Tongue (tissue), 2 donors: ENCODE measurements around the gene NDEL1. TPM values are rescaled to one million over a fixed set of nuclear protein-coding genes. Genes with fewer than 3 reads are reported as not detected.

ENCODE experiments used
- DNase-seq: peaks from one replicate; pipeline ENCODE4 v3.0.0-alpha.2; 2015
- total RNA-seq: library from RNA; depleted of rRNA; stranded (reverse); fragments of >200 nt; gene quantifications from one replicate; pipeline ENCODE4 v1.2.3, GENCODE V29; 2014

The NDEL1 gene
- total RNA-seq, 1 donor from 2014 or later = 48.9 TPM

DNA sequence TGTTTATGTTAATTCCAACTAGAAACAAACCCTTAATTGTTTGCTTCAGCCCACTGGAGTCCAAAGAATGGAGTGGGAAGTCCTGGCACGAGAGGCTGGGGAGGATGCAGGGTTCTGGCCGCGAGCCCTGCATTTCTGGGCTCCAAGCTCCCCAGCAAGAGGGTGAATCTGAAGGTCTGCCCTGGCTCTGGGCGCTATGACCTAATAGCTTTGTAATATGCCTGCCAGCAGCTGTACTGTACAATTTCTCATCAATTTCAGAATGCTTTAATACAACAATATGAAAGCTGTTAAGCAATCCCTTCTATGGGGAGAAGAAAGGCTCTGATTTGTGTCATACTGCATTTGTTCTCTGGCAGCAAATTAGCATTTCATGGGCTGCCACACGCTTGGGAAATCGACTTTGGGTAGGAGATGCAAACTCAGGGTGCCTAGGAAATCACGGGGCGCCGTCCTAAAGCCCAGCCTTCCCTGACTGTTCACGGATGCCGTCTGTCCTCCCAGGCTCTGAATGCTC lies 43.8 kb downstream of the NDEL1 start:
- DNase-seq = no peak

DNA sequence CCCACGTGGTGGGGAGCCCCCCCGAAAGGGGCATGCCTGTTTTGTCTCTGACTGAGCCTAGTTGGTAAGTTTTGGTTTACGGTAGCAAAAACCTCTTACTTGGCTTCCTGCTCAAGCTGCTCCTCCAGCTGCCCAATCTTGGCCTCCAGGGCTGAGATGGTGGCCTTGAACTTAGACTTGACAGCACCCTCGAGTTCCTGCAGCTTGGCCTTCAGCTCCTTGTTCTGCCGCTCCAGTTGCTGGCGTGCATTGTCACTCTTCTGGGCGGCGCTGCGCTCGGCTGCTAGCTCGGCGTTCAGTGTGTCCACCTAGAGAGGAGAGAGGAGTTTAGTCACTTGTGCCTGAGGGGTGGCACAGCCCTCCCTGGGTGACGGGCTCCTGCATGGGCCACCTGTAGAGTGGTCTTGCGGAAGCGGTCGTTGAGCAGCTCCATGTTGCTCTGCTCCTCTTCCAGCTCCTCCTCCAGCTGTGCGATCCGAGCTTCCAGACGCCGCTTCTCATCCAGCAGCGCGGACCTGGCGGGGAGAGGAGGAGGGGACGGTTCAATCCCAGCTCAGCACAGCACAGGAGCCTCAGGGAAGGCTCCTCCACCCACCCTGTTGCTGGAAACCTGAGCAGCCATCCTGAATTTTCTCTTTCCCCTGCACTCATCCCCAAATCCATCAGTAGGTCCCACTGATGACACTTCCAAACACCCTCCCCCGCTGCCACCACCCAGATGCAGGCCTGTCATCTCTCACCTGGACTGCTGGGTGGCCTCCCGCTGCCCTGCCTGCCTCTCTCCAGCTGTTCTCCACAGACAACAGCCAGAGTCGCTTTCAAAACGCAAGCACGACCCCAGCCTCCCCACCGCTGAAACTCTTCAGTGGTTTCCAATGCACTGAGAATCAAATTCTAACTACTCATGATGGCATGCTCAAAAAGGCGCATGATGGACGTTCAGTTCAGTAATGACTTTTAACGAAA lies 44.6 kb downstream of the NDEL1 start:
- DNase-seq = no peak

DNA sequence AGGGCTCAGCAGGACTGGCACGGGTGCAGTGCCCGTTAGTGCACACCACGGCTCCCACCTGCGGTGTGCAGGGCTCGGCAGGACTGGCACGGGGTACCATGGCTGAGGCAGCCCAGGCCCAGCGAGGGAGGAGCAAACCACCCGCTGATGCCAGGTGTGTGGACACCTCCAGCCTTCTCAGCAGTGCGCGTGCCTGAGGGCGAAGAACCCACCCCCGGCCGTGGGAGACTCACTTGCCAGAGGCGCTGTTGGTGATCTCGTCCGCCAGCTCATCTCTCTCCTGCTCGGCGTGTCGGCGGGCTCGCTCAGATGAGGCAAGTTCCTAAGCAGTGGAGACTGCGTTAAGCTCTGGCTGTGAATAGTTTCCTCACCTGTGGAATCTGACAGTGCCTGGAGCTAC lies 45.4 kb downstream of the NDEL1 start:
- DNase-seq = no peak

DNA sequence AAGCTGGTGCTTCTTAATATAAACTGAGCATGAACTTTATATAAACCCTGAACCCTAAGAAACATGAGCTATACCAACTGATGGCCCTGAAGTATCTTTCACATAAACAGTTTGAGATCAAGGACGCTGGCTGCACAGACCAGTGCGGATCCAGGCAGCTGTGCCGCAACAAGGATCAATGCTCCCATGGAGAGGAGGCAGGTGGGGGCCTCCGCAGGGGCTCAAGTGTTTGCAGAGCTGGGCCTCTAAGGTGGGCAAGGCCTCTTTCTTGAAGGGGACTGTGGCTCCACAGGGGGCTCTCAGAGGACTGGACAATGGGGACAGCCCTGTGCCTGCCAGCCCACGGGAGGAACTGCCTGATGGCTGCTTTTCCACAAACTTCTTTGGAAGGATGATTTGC lies 46.0 kb downstream of the NDEL1 start:
- DNase-seq = no peak

DNA sequence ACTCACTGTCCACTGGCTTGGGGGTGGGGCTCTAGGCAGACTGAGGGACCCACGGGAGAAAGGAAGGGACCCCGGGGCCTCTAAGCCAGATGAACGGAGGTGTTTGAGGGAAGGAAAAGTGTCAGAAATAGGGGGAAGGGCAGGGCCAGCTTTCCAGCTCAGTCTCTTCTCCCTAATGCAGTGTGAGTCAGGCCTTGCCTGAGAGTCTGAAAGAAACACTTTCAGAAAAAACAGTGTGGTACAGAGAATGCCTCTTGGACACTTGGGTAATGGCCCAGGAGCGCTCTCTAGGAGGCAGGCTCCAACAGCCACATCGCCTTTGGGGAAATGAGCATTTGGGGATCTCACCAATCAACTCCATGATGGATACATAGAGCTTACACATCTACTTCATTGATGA lies 46.9 kb downstream of the NDEL1 start:
- DNase-seq = no peak

DNA sequence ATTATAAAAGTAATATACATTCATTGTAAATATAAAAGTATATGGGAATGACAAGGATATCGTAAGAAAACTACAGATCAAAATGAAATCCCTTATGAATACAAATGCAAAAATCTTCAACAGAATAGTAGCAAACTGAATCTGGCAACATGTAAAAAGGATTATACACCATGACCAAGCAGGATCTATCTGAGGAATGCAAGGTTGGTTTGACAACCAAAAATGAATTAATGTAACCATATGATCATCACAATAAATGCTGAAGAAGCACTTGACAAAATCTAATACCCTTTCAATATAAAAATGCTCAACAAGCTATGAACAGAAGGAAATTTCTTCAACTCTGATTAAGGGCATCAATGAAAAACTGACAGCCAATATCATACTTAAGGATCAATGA lies 48.8 kb downstream of the NDEL1 start:
- no peak for DNase-seq

DNA sequence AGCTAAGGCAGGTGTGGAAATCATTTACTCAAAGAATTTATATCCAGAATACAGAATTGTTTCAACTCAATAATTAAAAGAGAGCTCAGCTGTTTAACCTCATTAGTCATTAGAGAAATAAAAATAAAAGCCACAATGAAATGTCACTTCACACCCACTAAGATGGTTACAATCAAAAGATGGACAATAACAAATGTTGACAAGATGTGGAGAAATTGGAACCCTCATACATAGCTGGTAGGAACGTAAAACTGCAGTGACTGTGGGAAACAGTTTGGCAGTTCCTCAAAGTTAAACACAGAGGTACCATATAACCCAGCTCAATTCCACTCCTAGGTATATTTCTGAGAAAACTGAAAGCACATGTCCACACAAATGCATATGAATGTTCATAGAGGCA lies 49.8 kb downstream of the NDEL1 start:
- DNase-seq = no peak

DNA sequence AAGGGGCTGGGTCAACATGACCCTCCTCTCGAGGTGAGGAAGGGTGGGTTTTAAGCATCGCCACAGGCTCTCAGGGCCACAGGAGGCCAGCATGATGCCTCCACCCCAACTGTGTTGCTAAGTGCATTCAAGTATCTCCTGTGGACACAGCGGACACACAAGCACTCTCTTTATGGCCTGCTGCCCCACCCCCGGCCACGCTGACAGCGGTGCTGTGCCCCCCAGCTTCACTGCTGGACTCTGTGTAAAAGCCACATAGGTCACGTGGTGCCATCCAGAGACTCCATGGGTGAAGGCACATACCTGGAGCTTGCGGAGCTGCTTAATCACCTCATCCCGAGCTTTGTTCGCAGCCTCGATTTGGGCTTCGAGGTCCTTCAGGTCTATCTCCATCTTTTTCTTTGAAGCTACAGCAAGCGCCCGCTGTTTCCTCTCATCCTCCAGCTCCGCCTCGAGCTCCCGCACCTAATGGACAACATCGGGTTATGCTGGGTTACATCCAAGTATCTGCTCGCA lies 51.5 kb downstream of the NDEL1 start:
- no peak for DNase-seq

DNA sequence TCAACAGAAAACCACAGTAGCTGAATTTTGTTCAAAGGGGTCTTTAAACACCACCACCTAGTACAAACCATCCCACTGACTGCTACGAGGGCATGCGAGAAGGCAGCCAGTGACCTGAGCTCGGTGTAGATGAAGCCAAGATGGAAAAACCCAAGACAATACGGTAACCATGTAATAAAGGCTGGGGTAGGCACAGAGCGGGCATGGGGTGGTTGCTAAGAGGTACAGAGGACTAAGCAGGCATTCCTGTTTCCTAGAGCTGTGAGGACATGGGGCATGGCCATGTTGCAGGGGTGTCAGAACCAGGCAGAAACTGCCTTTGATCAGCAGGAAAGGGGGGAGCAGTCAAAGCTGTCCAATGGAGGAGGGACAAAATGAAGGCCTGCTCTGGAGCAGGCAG lies 52.1 kb downstream of the NDEL1 start:
- DNase-seq = no peak

DNA sequence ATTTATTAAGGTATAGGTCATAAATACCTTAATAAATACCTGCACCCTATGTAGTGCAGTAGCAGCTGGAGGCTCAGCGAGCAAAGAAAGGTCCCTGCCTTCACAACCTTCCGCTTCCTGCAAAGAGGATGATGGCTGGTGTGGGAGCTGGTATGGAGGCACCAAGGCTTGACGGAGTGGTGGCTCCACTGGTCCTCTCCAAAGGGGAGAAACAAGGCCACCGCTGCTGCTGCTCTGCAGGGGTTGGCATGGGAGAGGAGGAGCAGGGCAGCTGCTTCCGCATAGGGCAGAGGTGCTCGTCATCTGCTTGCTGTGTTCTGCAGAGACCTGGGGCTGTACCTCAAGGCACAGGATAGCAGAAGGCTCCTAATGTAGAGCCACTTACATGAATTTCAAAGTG lies 52.8 kb downstream of the NDEL1 start:
- DNase-seq = no peak

DNA sequence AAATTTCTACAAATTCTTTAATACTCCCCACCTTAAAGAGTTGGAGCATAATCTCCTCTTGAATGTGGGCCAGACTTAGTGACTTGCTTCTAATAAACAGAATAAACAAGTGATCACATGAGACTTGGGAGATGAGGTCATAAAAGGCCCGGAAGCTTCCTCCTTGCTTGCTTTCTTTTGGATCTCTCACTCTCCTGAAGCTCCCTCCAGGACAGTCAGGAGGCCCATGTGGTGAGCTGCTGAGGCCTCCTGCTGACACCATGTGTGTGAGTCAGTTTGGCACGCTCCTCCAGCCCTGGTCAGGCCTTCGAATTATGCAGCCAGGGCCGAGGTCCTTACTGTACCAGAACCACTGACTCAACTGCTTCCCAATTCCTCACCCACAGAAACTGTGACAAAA lies 53.2 kb downstream of the NDEL1 start:
- DNase-seq = no peak

DNA sequence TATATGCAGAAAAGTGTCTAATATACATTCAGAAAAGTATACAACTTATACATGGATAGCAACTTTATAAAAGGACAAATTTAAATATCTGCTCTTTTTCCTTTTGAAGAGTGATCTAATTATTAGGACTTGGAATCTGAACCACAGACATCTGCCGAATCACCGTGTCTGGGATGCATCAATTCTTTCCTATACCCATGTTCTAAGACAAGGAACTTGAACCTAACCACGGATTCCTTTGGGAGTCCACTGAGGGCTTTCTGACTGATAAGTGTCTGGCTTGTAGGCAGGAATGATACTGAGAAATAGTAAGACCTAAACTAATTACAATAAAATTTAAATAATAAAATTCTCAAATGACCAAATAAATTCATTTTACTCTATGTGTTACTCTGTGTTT lies 54.2 kb downstream of the NDEL1 start:
- DNase-seq = no peak

DNA sequence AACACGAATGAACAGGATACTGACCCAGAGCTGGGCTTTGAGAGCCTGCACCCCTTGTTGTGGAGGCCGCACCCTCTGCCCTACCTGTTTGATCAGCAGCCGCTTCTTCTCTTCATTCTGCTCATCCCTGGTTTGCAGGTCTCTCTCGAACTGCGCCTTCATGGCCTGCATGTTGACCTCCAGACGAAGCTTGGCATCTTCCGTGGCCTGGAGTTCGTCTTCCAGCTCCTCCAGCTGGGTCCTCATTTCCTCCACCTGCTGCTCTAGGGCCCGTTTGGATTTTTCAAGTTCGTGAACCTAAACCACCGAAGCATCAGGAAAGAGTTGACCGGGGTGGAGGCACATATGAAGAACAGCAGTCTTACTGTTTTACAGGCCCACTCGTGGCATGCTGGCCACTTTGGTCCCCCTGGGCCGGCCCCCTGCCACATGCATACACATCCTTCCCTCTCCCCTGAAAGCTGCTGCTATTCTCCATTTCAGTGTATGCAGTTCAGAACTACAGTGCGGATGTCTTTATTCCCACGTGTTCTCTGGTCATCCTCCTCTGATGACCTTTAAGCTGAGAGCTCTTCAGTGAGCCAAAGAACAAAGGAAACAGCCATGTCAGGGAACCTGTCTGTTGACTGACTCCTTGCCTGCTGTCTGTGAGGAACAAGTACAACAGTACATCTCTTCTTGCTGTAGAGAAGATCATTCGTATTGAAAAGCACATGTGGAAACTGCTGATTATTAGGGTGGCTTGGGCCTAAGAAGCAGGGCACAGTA lies 54.8 kb downstream of the NDEL1 start:
- no peak for DNase-seq

DNA sequence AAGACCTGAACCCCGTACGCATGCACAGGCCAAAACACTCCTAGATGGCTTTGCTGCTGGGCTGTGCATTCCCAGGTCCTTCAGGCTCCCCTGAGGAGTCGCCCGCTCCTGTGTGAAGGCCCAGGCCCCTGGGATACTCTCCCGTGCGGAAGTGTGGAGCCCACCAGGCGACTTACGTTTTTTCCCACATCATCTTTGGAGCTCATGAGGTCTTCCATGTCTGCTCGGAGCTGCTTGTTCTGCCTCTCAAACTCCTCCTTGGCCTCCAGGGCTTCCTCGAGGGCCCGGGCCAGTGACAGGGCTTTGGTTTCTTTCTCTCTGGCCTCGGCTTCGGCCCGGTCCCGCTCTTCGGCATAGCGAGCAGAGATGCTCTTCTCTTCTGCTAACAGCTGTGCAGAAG lies 56.4 kb downstream of the NDEL1 start:
- no peak for DNase-seq

DNA sequence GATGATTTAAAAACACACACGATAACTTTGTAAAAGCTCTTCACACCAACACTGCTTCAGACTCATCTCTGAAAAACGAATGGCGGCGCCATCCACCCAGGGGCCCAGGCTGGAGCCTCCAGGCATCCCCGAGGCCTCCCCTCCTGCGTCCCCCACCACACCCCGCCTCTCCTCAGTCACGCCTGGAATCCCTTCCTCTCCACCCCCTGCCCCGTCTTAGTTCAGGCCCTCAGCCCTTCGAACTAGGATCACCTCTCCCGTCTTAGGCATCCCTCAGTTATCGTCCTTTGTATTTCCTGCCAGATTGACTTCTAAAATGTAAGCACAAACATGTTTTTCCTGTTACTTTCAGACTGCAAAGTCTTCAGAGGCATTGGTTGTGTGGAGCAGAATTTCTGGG lies 58.3 kb downstream of the NDEL1 start:
- no peak for DNase-seq

DNA sequence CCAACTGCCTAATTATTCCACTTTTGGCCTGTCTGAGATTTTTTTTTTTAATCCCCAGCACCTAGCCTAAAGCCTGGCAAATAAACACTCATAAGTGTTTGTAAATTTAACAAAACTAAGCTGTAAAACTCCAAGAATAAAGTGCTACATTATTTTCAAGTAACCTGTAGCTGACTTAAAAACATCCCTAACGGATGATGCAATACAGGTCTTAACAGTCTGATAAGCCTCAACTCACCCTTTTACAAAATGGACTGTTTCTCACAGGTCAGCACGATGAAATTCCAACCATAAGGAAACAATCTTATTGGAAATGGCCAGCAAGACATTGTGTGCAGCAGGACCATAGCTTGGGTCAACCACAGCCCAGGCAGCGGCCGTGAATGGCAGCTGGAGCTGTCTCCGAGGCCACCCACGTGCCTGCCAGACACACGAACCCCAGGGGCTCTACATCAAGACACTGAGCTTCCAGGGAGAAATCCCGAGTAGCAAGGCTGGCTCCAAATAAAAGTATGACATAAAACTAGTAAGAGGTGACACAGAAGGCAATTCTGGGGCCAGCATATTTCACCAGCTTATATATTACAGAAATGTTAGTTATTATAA lies 58.9 kb downstream of the NDEL1 start:
- no peak for DNase-seq

DNA sequence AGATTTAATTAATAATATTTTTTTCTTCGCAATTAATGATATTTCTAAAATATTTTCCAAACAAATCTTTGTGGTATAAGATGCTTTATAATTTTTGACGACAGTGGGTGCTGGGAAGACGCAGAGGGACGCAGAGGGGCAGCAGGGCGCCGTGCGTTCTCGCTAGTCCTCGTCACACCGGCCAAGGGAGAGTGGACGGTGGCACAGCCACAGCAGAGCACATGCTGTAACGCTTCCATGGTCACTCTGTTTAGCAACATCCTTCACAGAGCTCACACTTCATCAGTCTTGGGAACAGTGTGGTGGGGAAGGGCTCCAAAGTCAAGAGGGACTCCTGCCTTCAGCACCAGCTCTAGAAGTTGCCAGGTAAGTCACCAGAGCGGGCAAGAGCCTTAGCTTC lies 60.4 kb downstream of the NDEL1 start:
- no peak for DNase-seq

DNA sequence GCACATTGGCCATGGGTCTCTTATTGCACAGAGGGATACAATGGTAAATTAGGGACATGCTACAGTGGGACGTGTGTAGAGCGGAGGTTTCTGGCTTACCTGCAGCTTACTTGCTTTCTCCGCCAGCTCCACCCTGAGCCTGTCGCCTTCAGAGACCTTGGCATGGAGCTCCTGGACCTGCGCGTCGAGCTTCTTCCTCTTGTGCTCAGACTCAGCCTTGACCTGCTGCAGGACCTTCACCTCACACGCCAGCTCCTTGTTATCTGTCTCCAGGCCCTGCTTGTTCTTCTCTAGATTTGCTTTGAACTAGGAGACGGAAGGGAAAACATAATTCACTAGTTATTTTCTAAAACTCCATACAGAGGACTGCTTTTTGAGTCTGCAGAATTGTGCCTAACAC lies 63.5 kb downstream of the NDEL1 start:
- no peak for DNase-seq

DNA sequence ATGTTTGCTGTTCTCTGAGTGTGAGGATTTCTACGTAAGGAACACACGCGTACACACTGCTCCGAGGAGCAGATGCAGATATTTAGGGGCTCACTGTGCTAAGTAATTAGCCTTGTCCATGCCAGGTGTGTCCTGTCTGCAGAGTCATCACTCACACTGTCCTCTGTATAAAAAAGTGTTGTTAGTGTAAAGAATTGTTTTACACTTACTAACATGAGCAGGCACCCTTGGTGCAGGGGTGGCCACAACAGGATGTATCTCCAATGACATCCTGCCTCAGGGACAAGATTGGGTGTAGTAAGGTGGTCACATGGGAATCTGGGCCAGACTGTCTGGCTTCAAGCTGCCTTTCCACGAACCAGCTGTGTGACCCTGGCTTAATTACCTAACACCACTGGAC lies 63.9 kb downstream of the NDEL1 start:
- no peak for DNase-seq

DNA sequence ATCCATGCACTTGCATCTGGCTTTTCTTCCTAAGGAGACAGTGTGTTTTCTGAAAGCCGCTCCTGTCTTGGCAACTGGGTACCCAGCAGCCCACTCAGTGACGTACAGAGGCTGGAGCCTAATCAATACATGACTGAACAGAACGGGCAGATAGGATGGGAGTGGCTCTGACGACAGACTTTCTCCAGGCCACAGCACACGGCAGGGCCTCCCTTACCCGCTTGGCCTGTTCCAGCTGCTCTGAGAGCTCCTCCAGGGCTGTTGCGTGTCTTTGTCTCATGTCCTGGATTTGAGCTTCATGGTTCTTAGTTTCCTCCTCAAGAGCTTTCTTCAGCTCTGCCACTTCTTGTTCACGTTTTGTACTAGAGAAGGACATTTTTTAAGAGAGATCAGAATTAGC lies 64.9 kb downstream of the NDEL1 start:
- no peak for DNase-seq

DNA sequence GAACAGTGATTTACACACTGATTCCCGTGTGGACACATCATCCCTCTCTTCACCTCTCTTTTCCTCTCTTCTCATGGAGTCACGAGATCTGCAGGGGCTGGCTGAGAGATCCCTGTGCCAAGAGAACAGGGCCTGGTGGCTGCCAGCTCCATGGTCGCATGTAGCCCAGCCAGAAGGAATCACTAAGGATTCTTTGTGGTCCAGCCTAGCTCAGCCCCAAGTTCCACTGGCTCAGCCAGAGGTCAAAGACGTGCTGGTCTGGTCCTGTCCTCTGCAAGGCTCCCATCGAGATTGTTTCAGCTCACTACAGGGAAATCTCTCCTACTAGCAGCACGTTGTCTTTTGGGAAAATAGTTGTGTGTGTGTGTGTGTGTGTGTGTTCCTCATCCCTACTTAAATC lies 66.4 kb downstream of the NDEL1 start:
- no peak for DNase-seq

DNA sequence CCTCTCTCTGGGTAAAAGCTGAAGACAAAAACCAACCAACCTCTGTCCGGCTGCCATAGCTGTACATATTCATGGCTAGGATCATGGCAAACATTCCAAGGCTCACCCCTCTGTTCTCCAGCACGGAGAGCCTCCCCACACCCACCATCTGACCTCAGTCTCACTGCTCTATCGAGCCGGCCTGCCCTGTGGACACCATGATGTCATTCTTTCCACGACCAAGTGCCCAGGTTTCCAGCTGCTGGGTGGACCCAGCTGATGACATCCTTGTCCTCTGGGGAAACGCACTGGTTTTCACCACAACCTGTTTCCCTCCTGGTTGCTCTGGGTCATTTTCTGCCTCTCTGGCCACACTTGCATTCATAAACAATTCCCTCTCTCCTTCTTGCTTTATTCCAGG lies 67.7 kb downstream of the NDEL1 start:
- peak; percentile 7 for DNase-seq

DNA sequence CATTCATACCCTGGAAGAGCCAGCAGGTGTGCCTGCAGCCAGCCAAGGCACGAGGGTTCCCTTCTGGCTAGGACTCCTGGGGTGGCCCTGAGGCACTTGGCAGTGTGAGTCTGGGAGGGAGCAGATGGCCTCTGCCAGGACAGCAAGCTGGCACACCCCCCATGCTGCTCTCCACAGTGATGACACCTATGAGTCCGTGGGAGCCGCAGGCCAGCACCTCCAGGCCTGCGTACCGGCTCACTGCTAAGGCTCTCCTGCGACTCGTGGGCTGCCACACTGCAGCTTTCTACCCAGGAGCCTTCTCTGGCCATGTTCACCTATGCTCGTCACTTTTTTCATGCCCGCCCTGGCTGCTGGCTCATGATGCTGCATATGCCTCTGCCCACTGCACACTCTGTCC lies 68.1 kb downstream of the NDEL1 start:
- no peak for DNase-seq
